IPS-NIHi7 (cell line): ENCODE results near the gene ZNF555.
"Not testable (repeated sequence)": the region's sequence is repeated elsewhere in the genome, so short reads cannot be mapped to it uniquely, and the experiment has no call there.

Source experiments
- DNase-seq: peaks from one replicate; pipeline ENCODE4 v3.0.0; 2012; ENCODE audit warnings: mixed read lengths; ENCODE audit errors: extremely low spot score

Gene ZNF555

GRCh38 chr19:2840794-2841791 is at the start of gene ZNF555:
Gene ZNF555 (plus strand): TSS chr19:2841475. CDS start chr19:2841573, 98 bp downstream.
- peak; percentile 100 for DNase-seq

DNA sequence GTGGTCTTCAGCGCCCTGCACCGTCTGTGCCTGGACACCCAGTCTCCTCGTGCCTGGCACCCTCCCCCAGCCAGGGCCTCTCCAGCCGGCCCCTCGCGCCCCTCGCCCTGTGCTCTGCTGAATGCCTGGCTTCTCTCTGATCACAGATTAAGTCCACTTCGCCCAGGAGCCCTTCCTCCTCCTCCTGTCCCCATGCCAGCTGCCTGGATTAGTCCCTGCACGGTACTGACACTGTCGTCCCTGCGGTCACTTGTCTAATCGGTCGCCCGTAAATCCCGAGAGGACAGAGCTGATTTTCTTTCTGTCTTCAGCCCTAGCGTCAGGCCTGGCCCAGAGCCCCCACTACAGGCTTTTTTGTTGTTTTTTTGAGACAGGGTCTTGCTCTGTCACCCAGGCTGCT is 49.4 kb upstream of the ZNF555 start:
- no peak for DNase-seq

- not testable (repeated sequence) for DNase-seq
These were observed 48.6 kb upstream of the ZNF555 start for GRCh38 chr19:2792666-2793065.

DNA sequence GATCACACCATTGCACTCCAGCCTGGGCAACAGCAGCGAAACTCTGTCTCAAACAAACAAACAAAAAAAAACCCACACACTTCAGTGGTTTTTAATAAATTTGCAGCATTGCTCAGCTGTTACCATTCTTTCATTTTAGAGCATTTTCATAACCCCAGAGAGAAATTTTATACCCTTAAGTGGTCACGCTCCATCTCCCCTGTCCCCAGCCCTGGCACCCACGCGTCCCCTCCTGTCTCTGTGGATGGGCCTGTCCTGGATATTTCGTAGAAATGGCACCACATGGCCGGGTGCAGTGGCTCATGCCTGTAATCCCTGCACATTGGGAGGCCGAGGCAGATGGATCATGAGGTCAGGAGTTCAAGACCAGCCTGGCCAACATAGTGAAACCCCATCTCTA is 48.1 kb upstream of the ZNF555 start:
- no peak for DNase-seq

- no peak for DNase-seq
These were observed 47.7 kb upstream of the ZNF555 start for GRCh38 chr19:2793577-2793976.

- DNase-seq = no peak
These were observed 45.2 kb upstream of the ZNF555 start for GRCh38 chr19:2795827-2796658.

GRCh38 chr19:2796659-2797266 is 44.5 kb upstream of the ZNF555 start:
- no peak for DNase-seq

DNA sequence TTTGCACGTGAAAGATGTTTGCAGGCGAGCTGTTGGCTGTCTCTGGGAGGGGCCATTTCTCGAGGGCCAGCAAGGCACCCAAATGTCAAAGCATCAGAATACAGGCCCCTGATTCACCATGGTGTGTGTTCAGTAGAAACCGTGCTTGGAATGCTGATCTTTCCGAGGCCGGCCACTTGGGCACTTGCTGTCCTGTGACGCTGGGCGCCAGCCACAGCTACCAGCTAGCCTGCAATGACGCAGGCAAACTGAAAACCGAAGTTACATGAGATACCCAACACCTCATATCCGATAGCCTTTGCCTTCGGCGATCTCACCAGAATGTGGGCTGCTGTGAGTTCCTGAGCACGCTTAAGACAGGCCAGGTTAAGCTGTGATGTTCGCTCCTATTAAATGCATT is 44.0 kb upstream of the ZNF555 start:
- DNase-seq = no peak

GRCh38 chr19:2798158-2798685 is 43.1 kb upstream of the ZNF555 start:
- no peak for DNase-seq

DNA sequence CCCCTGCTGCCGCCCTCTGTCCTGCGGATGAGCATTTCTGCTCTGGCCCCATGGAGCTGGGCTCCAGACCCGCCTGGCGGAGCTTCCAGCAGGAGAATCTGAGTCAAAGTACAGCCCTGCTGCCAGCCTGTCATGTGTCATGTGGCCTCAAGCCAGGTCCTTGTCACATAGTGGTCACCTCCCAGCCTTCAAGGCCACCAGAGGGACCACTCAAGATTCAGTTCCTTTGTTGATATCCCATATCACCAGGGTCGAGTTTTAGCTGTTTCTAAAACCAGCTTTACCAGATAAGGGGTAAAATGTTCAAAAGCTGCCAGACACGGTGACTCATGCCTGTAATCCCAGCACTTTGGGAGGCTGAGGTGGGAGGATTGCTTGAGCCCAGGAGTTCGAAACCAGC is 42.5 kb upstream of the ZNF555 start:
- DNase-seq = no peak

DNA sequence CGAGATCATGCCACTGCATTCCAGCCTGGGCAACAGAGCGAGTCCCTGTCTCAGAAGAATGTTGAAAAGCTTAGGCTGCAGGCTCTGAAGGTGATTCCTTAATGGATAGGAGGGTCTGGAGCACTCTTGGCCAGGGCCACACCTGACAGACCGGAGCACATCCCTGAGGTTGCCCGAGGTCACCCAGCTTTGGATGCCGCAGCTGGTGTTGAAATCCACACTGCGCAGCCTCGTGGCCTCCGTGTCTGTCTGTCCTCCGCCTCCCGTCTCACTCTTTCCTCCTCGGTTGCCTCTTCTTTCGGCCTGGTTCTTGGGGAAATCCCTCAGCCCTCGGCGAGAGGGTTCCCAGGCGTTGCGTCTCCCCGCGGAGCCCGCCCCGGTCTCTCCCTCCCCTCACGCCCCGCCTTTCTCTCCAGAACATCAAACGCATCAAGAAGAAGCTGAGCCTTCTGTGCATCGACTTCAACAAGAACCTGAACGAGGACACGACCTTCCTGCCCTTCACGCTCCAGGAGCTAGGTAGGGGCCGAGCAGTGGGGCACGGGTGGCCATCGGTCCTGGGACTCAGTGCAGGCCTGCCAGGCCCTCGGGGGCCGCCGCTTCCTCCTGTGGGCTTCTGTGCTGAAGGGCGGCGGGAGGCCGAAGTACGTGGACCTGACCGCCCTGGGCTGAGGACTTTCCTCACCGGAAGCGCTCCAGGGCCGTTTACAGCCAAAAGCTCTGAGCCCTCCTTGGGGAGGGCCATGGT is 41.8 kb upstream of the ZNF555 start:
- no peak for DNase-seq

DNA sequence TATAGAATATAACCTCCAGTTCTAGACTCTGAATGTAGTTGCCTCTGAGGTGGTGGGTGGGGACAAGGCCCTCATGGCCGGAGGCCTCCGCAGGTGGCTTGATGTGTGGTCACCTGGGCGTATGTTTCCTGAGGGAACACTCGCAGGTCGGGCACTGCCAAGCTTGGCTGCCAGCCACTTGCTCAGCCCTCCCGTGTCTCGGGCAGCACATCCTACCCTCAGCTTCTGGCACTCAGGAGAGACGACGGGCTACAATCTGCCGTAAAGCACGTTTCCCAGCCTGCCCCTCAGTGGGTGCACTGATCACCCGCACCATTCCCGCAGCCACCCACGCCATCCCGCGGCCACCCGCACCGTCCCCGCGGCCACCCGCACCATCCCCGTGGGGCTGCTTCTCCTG is 40.8 kb upstream of the ZNF555 start:
- no peak for DNase-seq

GRCh38 chr19:2802826-2803225 is 38.4 kb upstream of the ZNF555 start:
- no peak for DNase-seq

GRCh38 chr19:2803486-2804155 is 37.7 kb upstream of the ZNF555 start:
- DNase-seq = no peak

GRCh38 chr19:2804156-2805004 is 36.9 kb upstream of the ZNF555 start:
- DNase-seq = no peak

GRCh38 chr19:2805261-2805900 is 35.9 kb upstream of the ZNF555 start:
- DNase-seq = no peak

GRCh38 chr19:2805991-2806649 is 35.2 kb upstream of the ZNF555 start:
- no peak for DNase-seq

GRCh38 chr19:2806736-2807378 is 34.4 kb upstream of the ZNF555 start:
- DNase-seq = no peak
